Superior temporal gyrus (tissue), 1 donor: ENCODE measurements around the gene AMBRA1.
A peak's percentile ranks its signal among the peaks of the same experiment; 100 is the strongest.

Experiments used
- DNase-seq: peaks from one replicate; pipeline ENCODE4 v3.0.0-alpha.2; 2016; ENCODE audit errors: extremely low spot score

Gene AMBRA1

DNA sequence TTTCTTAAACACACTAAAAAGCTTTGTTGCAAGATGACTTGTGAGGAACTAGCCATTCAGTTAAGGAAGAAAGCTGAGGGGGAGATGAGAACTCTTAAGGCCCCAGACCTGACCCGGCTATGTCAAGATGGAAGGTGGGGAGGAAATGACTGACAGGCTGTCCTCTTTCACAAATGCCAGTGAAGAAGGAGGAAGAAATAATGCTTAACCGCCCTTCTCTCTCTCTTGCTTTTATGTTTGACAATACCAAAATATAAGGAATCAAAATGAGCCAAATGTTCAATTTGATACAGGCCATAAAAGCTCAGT, 87.4 kb downstream of the AMBRA1 start:
- no peak for DNase-seq

DNA sequence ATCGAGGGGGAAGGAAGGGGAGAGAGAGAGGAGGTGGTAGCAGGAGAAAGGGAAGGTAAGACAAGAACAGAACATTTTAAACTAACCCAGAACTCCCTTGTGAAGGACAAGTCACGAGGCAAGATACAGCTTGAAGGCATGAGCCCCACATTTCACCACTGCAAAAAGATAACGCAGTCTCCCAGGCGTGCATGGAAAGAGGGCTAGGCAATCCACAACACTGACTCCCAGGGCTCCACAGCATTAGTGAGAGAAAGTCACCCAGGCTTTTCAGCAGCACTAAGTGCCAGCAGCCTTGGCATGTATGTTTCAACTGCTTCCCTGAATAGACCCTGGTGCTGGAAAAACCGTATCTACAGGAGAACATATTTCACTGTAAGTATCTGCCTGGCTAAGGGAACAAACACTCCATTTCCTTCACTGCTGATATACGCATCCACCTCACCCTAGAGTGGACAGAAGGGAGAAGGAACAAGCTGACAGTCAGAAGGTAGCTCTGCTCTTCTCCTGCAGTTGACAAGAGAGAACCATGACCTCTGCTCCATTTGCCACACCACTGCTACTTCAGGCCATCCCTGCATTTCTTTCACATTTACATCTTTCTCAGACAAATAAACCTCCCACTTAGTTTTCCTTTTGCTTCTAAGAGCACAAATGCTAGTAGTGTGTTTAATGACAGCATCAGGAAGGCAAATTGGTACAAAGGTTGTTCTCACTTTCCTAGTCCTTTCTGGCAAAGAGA, 87.9 kb downstream of the AMBRA1 start:
- no peak for DNase-seq

DNA sequence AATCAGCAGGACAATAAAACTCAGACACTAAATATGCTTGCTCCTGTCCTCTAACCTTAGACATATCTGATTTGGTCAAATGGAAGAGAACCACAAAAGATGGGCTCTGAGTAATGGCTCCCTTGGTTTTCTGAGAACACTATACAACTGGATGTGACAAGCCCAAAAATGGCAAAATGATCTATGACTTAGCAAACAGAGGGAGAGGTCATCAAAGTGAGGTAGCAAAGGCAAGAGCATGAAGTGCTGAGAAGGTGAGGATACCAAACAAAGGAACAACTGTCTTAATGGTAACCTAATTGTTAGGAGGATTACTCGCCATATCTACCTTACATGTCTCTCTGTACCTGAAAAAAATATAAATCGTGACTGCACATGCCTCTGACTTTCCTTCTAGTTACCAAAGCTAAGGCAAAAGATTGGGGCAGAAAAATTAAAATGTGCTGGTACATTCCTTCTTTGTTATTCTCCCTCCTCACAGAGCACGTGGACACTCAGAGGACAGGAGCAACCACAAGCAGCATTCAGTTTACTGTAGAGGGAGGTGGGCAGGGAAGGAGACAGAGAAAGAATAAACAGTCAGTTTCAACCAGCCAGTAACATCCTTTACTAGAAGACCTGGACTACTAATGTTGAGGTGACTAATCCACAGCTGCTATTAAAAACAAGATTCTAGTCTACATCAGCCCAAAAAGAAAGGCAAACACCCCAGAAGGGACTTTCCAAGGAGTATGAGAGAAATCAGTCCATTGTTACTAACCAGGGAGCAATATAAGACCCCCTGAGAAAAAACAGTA, 88.8 kb downstream of the AMBRA1 start:
- no peak for DNase-seq

DNA sequence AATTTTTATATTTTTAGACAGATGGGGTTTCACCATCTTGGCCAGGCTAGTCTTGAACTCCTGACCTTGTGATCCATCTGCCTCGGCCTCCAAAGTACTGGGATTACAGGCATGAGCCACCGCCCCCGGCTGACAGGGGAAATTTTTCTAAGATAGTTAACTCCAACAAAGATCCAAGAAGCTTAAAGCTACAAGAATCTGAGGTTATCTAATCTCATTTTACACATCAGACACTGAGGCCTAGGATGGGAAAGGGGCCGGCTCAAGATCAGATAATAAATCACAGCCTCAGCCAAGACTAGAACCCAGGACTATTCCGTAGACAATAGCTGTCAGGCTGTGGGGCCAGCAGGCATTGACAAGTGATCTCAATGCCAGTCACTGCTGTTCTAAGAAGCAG, 94.0 kb downstream of the AMBRA1 start:
- DNase-seq: no peak

DNA sequence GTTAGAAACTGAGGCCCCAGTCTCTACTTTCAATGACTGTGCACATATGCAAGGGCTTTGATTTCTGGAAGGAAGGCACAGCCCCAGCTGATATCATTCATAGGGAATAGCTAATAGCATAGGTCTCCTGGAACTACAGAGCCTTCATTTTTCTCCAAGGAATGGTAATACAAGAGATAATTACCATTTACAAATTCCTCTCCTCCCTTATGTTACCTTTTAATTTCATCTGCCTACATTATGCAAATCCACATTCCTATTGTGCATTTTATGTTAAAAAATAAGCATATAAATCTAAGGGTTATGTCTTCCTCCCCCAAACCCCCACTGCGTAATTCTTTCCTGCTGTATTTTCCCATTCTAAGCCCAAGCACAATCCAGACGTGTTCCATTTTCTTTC, 94.9 kb downstream of the AMBRA1 start:
- DNase-seq: no peak

DNA sequence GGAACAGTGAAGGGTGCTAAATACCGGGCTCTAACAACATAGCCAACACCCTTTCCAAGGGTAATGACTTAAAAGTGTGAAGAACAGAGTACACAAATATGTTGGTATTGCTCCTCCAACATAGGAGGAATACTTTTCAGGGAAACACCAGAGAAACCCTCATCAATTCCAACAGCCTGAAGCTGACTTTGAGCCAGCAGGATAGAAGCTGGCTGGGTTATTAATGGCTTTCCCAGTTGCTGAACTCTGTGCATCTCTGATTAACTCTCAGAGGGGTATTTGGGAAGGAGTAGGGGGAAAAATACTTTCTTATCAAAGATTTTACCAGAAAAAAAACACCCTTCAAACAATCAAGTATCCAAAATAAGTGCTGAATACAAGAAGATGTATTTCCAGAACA, 95.6 kb downstream of the AMBRA1 start:
- no peak for DNase-seq

DNA sequence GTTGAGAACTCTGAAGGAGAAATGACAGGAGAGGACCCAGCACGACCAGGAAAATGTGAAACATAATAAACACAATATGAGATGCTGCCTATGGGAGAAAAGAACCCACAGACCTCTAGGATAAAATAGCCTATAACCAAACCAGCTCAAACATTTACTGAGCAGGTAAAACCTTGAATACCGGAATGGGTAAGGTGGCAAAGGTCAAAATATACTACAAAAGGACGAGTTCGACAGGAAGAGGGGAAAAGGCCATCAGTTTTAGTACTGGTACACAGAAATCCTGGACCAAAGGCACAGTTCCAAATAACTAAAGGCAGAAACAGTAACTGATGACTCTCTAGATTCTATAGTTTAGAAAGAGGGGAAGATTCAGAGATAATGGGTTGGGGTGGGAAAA, 96.3 kb downstream of the AMBRA1 start:
- no peak for DNase-seq

DNA sequence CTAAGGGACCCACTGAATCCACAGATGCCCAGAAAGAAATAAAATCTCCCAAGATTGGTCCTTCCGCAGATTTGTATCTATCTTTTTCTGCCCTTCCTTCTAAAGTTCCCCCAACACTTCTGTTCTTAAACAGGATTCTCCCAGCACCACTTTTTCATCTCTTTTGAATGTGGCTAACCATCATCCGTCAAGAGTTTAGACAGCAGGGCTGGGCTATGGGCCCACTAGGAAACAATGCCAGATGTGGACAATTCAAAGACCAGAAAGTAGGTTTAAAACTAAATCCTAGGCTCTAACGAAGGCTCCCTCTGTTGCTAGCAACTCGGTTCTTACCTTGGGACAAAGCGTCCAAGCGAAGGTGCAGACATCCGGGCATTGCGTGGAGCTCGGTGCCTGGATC, 100.0 kb downstream of the AMBRA1 start:
- DNase-seq: no peak

DNA sequence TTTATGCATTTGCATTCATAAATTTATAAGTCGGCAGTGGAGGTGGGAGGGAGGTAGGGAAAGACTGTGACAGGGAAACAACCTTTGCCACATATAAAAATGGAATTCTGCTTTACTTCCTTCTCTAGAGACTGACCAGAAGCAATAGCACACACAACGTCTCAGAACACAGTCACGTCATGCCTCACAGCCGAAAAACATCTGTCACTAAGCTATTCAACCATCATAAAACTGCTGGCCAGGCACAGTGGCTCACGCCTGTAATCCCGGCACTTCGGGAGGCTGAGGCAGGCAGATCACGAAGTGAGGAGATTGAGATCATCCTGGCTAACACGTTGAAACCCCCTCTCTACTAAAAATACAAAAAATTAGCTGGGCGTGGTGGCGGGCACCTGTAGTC, 101.3 kb downstream of the AMBRA1 start:
- DNase-seq: no peak

DNA sequence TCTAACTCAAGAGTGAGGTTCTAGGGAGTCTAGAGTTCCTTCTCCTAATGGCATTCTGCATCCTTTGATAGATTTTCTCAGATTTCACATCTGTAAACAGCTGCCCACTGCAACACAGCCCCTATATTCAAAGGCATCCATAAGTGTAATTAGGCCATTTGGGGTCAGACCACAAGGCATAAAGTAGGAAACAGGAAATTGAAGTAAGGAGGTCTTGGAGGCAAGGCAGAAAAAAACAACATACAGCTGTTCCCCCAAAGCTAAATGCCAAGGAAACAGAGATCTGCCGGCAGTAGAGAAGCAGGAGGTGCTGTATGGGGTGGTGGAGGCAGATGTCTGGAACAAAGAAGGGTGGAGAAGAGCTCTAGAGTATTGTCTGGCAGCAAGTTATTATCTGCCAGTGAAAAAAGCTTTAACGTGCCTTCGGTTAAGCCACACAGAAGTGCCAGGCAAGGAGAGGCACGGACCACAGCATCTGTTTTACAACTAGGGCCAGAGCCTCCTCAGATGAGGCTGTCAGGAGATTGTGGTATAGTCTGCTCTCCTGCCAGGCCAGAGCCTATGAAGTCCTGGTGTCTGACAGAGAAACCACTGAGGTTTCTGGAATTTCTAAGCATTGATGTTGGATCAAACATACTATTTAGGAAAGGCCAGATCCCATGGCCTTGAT, 102.0 kb downstream of the AMBRA1 start:
- DNase-seq: no peak

DNA sequence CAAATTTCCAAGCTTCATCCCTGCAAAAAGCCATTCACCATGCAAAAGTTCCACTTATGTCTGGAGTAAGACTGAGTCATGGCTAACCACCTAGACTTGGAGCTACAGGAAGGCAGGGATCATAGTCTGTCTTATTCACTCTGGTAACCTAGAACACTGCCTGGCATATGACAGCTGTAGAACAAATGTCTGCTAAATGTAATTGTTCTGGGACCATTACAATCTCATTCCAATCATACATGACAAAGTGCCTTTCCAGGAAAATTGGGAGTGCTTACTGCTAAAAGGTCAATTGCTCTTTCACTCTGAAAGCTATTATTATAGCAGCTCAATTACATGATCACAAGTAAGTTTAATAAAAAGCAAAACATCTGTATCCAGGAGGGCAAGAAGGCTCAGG, 103.2 kb downstream of the AMBRA1 start:
- no peak for DNase-seq

DNA sequence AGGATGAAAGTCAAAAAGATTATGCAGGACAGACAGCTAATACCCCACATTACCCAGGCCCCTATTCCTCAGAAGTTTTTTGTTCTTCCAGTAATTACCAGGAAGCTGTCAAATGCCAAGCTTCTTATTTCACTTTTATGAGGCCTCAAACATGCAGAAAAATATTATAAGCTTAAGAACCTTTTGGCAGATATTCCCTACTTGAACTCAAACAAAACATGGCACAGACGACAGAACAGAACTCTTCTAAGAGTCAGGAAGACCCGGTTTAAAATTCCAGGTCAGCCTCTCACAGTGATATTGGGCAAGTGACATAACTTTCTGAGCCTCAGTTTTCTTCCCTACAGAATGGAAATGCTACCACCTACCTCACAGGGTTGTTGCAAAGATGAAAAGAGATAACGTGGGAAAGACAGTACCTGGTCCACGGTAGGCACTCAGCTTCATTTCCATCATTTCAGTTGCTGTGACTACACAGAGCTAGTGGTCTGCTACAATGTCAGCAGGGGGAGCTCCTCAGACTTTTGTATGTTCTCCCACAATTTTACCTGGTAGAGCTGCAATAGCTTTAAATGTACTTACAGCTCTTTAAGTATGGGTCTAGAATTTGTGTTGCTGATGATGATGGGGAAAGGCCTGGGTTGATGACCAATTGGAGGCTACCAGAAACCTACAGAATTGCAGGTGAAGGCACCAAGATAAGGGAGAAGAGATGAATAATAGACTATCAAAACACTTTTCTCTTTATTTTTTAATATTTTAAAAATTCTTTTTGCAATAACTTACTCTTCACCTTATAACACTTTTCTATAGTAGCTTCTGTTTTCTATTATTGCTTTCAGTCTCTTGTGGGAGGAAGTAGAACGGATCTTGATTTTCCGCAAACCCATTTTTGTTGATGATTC, 103.9 kb downstream of the AMBRA1 start:
- DNase-seq: peak; percentile 62

DNA sequence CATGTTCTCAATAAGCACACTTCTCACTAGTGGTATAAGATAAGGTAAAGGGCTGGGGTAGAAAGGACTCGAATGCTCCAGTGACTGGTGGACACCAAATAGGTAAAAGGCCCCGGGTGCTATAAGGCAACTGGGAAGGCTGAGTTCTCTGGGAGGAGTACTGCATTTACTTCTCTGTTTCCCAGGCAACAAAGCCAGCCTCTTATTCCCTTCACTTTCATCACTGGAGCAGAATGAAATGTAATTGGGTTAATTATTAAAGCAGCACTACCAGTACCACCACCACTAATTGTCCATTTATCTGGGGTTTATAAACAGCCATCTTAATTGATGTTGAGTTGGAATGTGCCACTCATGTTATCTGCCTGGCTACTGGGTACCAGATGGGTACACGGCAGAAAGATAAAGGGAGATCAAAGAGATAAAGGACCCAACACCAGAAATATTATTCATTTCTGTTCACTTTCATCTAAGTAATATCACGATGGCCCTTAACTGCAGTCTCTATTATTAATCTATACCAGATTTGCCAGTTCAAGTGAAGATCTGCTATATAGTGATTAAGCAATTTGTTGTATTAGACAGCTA, 107.9 kb downstream of the AMBRA1 start:
- DNase-seq: no peak

DNA sequence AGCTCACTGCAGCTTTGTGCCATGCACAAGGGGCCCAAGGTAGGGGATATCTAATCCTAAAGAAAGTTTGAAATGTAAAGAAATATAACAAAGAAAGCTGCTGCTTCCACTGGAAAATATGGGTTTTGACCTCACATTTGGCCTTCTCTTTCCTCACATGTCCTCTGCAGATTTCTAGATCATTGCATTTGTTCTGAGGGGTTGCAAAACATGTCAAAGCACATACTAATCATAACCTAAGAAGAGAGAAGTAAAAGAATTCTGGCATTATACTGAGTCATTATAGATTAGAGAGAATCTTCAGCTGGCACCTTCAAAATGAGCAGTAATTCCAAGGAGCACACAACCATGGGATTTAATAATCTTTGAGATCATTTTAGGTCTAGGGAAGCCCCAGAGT, 109.7 kb downstream of the AMBRA1 start:
- no peak for DNase-seq

DNA sequence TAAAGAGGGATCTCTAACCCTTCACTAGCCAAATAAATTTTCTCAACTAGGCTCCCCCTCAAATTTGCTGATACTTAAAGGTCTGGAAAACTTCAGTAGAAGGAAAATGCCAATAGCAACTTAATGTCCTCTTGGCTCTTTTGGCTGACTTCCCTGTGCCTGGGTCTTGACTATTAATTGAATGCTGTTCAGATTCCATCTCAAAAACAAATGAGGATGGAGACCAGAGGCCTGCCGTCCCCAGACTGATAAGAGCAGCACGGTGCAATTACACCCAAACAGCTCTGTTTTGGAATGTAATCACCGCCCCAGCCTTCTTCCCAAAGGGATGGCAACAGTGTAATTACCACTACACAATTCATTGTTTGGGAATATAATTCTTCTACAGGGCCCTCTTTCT, 112.9 kb downstream of the AMBRA1 start:
- DNase-seq: no peak

DNA sequence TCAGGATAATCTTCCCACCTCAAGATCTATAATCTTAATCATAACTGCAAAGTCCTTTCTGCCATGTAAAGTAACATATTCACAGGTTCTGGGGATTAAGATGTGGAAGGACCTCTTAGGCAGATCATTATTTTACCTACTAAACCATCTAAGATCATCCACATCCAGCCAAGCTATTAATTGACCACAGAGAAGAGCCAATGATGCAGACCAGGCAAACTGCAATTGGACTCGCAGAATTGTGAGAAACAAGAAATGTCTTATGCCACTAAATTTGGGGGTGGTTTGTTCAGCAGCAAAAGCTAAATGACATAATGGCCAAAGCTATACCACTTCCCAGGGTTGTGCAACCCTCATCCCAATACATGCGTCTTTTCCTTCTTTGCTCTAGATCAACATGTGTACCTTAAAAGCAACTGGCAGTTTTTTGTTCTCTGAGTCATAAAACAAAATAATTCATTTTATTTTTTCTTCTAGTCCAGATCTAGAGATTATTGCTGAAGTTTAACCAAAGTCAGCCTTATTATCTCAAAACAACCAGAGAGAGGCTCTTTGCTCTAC, 113.6 kb downstream of the AMBRA1 start:
- DNase-seq: no peak

DNA sequence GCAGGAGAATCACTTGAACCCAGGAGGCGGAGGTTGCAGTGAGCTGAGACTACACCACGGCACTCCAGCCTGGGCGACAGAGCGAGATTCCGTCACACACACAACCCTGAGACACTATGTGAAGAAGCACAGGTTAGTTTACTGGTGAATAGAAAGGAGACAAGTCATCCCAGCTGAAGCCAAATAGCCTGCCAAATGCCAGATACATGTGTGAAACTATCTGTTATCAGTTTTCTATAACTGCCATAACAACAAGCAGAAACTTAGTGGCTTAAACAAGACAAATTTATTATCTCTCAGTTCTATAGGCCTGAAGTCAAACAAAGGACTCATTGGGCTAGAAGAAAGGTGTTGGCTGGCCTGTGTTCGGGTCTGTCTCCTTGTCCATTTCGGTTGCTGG, 114.2 kb downstream of the AMBRA1 start:
- DNase-seq: no peak

DNA sequence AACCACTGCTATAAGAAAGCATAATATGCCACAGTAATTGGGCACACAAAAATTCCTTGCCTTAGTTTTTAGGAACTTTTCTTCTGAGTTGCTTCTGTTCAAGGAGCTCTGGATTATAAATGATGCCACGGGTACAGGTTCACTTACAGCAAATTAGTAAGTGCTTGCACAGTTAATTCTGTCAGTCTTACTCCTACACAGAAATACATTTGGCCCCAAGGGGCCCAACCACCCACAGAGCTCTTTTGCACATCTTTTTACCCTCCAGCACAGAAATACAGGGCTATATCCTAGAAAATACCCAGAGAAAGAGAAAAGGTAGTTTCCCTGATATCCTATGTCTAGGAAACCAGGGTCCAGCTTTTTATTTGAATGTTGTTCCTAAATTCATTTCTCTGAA, 115.6 kb downstream of the AMBRA1 start:
- no peak for DNase-seq

DNA sequence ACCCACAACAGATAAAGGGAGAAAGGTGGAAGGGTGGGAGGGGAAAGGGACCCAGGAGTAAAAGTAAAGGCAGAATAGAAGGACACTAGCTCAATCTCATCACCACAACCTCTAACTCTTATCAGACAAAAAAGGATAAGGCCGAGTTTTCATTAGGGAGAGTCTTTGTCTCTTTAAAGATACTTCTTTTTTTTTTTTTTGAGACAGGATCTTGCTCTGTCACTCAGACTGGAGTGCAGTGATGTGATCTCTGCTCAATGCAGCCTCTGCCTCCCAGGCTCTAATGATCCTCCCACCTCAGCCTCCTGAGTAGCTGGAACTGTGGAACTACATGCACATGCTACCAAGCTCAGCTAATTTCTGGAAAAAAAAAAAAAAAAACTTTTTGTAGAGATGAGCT, 116.7 kb downstream of the AMBRA1 start:
- DNase-seq: no peak

DNA sequence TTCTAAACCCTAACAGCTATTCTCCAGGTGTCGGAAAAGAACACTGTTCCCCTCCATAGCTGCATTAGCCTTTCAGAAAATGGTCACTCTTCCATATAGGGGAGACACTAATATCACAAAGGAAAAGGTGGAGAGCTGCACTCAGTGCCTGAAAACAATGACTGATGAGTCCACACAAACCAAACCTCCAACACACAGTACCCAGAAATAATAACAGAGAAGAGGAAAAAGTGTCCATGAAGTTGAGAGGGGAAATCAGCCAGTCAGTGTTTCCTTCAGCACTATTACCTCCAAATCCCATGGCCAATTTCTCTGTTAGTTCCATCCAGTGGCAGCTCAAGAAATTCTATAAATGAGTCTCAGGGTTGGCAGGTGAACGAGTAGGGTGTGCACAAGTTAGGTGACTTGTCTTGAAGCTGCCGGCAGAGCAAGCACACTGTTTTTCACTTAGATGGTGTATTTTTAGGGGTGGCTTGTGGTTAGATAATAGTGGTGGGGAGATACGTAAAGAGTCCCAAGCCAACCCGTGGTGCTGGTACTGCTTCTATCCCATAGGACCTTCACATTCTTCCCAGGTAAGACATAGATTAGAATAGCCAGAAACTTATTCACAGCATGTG, 117.8 kb downstream of the AMBRA1 start:
- no peak for DNase-seq
